Bronchial epithelial cell (primary cell): ENCODE results near the gene CUBN. TPM values are rescaled to one million over a fixed set of nuclear protein-coding genes. Genes with fewer than 3 reads are reported as not detected.

ENCODE experiments used
- DNase-seq: peaks from one replicate; pipeline ENCODE4 v3.0.0-alpha.2; 2010; ENCODE audit warnings: low read depth
- FAIRE-seq: peaks from 2 replicates; lab custom pipeline; 2011; peaks lifted over from hg19 to GRCh38; lab: Jason Lieb, UNC
- H3K27me3 ChIP-seq: 2 replicates; pipeline ENCODE4 v1.5.1; 2011; ENCODE audit warnings: low read length; ENCODE audit not compliant: control insufficient read depth, insufficient read depth
- H3K36me3 ChIP-seq: 2 replicates; pipeline ENCODE4 v1.5.1; 2011; ENCODE audit warnings: low read length; ENCODE audit not compliant: control insufficient read depth, insufficient read depth
- H3K4me3 ChIP-seq: 2 replicates; pipeline ENCODE4 v1.5.1; 2011; ENCODE audit warnings: mild to moderate bottlenecking, low read depth, low read length, control low read depth
- total RNA-seq: library from RNA; depleted of rRNA; stranded (reverse); fragments of >200 nt; gene quantifications from 2 replicates; pipeline ENCODE4 v1.2.1, GENCODE V29; 2014
- TF ChIP-seq, protein P1 (sequence below): IDR thresholded peaks from 2 replicates; pipeline ENCODE4 v1.5.1; 2011; ENCODE audit warnings: mild to moderate bottlenecking, moderate library complexity, low read length, control low read depth, inconsistent platforms; ENCODE audit not compliant: insufficient read depth, severe bottlenecking

Gene CUBN
- total RNA-seq, 1 donor from 2014 or later = 0.53 TPM

DNA sequence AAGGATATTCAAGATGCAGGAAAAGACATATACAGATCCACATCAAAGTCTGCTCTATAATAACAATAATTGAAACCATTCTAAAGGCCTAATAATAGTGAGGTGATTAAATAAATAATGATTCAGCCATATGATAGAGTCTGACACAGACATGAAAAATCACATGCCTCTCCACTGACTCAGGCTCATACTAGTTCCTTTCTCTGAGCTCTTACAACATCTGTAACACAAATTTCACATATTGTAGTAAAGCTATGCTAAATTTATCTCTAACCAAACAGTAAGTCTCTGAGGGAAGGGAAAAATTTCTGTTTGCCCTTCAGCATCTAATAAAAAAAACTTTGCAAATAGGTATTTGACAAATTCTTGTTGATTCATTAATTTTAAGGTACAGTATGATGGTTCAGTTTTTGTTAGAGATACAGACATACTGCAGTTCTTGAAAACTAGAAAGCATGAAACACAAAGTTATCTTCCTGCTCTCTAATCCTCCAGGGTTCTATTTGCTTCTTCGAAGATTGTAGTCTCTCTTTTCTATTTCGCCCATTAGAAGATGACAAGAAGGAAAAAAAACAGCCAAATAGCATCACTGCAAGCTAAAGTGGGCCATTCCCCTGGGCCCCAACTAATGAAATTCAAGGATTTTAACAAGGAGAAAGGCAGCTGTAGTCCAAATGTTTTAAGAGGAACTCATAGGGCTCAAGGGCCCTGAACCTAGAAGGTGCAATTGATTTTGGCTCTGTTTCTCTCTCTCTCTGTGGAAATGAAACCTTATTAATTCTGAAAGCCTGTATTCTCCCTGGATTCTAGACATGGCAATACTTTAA is 53.9 kb downstream of the CUBN start:
- Histone ChIP-seq H3K4me3 (no peak overlapping the region), H3K36me3 (no peaks in the 10 kb centered on the region), H3K27me3 (no peaks in the 10 kb centered on the region)
- no peak for FAIRE-seq
- peak; percentile 97 for DNase-seq
- TF ChIP-seq, protein P1, sequence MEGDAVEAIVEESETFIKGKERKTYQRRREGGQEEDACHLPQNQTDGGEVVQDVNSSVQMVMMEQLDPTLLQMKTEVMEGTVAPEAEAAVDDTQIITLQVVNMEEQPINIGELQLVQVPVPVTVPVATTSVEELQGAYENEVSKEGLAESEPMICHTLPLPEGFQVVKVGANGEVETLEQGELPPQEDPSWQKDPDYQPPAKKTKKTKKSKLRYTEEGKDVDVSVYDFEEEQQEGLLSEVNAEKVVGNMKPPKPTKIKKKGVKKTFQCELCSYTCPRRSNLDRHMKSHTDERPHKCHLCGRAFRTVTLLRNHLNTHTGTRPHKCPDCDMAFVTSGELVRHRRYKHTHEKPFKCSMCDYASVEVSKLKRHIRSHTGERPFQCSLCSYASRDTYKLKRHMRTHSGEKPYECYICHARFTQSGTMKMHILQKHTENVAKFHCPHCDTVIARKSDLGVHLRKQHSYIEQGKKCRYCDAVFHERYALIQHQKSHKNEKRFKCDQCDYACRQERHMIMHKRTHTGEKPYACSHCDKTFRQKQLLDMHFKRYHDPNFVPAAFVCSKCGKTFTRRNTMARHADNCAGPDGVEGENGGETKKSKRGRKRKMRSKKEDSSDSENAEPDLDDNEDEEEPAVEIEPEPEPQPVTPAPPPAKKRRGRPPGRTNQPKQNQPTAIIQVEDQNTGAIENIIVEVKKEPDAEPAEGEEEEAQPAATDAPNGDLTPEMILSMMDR = no peak

DNA sequence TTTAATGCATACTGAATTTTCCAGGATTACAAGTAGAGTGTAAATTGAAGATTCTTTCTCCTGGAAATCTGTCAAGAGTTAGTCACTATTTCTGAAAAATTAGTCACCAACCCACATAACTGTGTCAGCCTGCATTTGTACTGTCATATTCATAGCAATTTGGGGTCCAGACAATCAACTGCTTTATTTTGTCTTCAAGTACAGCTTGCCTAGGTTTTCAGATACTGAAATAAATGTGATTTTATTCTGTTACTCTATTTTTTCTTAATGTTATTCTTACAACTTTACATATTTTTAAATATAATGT is 55.1 kb downstream of the CUBN start:
- FAIRE-seq (no peak), DNase-seq (peak; percentile 87)
- H3K36me3 ChIP-seq = no peaks in the 10 kb centered on the region
- TF ChIP-seq, protein P1 = no peak
- H3K27me3 ChIP-seq = no peaks in the 10 kb centered on the region
- H3K4me3 ChIP-seq = no peak overlapping the region

DNA sequence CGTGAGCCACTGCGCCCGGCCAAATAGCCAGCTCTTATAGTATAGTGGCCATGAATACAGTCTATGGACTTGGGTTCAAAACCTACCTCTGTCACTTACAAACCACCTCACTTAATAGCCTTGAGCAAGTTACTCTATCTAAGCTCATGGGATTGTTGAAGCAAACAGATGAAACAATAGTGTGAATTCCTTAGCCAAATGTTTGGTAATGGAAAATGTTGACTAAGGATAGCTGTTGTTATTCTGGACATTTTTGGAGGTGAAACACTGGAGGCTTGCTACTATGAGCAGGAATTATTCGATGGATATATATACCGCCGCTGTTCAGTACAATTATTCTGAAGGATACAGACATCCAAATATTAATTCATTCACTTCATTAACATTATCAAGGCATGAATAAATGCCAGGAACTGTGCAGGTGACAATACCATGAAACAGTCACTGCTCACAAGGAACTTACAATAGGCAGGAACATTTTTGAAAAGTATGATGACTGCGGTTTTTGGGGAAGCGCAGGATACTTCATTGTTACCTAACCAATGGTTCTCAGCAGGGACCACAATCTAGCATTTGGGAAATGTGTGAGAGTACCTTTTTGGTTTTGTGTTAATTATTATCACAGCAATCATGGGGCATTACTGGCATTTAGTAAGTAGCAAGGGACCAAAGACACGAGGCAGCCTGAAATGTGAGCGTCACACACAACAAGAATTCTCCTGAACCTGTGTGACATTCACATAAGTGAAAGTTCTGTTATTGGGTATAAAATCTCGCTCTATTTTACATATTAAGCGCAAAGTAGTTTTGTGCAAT is 55.7 kb downstream of the CUBN start:
- Histone ChIP-seq H3K4me3 (no peak overlapping the region), H3K27me3 (no peaks in the 10 kb centered on the region), H3K36me3 (no peaks in the 10 kb centered on the region)
- TF ChIP-seq, protein P1 = no peak
- DNase-seq (no peak), FAIRE-seq (no peak)

DNA sequence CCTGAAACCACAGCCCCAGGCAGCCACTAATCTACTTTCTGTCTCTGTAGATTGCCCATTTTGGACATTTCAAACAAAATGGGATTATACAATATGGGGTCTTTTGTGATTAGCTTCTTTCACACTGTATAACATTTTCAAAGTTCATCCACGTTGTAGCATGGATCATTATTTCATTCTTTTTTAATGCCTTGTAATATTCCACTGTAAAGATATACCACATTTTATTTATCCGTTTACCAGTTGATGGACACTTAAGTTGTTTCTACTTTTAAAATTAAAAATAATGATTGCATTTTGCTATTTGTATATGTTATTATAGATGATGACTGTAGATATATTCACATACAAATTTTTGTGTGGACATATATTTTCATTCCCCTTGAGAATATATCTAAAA is 60.7 kb downstream of the CUBN start:
- no peak for FAIRE-seq
- Histone ChIP-seq H3K36me3 (no peaks in the 10 kb centered on the region), H3K4me3 (no peak overlapping the region), H3K27me3 (no peaks in the 10 kb centered on the region)
- no peak for DNase-seq
- TF ChIP-seq, protein P1 = no peak

DNA sequence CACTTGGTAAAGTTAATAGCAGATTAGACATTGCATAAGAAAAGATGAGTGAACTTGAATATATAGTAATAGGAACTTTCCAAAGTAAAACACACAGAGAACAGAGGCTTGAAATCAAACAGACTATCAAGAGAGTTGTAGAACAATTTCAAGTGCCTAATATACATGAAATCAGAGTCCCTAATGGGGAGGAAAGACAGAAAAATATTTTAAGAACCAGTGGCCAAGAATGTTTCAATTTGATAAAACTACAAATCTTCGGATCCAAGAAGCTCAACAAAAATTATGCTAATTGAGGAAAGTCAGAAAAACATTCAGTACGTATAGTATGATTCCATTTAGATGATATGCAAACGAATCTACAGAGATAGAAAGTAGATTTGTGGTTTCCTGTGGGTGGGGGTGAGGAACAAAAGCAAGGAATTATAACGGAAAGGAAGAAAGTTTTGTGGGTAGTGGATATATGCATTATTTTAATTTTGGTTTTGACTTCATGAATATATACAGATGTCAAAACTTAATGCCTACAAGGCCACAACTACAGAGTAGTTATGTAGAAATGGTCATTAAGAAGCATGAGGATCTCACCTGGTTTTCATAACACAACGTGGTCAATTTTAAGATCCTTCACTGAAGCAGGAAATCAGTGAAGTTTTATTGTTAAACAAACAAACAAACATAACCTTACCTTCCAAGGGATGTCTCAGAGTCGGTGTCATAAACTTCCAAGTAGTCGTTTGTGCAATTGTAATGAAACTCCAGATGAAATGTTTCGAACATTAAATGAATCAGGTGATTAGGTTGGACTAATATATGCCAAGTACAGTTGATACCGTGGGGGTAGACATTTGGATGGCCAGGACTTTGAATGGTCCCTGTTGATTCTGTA is 62.0 kb downstream of the CUBN start:
- Histone ChIP-seq H3K4me3 (no peak overlapping the region), H3K36me3 (no peaks in the 10 kb centered on the region), H3K27me3 (no peaks in the 10 kb centered on the region)
- no peak for DNase-seq
- FAIRE-seq = no peak
- TF ChIP-seq, protein P1 = no peak
